Stimulated activated naive CD4-positive, alpha-beta T cell treated with Interleukin-2 at 50 U/mL for 16 hours (primary cell): Measurements from ENCODE around the gene SLC35G4.
A peak's percentile ranks its signal among the peaks of the same experiment; 100 is the strongest.
"Not testable (repeated sequence)": the region's sequence is repeated elsewhere in the genome, so short reads cannot be mapped to it uniquely, and the experiment has no call there.

ENCODE experiments used
- DNase-seq: peaks from one replicate; lab custom pipeline; 2025; lab: John Stamatoyannopoulos, UW

The SLC35G4 gene

DNA sequence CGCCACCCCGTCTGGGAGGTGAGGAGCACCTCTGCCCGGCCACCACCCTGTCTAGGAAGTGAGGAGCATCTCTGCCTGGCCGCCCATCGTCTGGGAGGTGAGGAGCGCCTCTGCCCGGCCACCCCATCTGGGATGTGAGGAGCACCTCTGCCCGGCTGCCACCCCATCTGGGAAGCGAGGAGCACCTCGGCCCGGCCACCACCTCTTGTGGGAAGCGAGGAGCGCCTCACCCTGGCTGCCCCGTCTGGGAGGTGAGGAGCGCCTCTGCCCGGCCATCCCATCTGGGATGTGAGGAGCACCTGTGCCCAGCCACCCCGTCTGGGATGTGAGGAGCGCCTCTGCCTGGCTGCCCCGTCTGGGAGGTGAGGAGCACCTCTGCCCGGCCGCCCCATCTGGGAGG lies 4.6 kb downstream of the SLC35G4 start:
- DNase-seq, result not testable (repeated sequence)

DNA sequence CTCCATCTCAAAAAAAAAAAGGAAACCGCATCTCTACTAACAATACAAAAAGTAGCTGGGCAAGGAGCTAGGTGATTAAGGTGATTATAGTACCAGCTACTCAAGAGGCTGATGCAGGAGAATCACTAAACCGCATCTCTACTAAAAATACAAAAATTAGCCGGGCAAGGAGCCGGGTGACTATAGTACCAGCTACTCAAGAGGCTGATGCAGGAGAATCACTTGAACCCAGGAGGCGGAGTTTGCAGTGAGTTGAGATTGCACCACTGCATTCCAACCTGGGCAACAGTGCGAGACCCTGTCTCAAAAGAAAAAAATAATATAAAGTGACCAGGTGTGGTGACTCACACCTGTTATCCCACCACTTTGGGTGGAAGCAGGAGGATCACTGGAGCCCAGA lies 5.6 kb downstream of the SLC35G4 start:
- not testable (repeated sequence) for DNase-seq

DNA sequence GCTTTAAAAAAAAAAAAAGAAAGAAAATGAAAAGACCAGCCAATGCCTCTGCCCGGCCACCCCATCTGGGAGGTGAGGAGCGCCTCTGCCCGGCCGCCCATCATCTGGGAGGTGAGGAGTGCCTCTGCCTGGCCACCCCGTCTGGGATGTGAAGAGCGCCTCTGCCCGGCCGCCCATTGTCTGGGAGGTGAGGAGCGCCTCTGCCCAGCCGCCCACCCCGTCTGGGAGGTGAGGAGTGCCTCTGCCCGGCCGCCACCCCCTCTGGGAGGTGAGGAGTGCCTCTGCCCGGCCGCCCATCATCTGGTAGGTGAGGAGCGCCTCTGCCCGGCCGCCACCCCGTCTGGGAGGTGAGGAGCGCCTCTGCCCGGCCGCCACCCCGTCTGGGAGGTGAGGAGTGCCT lies 37.9 kb downstream of the SLC35G4 start:
- not testable (repeated sequence) for DNase-seq

DNA sequence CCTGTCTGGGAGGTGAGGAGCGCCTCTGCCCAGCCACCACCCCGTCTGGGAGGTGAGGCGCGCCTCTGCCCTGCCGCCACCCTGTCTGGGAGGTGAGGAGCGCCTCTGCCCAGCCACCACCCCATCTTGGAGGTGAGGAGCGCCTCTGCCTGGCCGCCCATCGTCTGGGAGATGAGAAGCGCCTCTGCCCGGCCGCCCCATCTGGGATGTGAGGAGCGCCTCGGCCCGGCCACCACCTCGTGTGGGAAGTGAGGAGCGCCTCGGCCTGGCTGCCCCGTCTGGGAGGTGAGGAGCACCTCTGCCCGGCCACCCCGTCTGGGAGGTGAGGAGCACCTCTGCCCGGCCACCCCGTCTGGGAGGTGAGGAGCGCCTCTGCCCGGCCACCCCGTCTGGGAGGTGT lies 38.4 kb downstream of the SLC35G4 start:
- DNase-seq, result not testable (repeated sequence)

DNA sequence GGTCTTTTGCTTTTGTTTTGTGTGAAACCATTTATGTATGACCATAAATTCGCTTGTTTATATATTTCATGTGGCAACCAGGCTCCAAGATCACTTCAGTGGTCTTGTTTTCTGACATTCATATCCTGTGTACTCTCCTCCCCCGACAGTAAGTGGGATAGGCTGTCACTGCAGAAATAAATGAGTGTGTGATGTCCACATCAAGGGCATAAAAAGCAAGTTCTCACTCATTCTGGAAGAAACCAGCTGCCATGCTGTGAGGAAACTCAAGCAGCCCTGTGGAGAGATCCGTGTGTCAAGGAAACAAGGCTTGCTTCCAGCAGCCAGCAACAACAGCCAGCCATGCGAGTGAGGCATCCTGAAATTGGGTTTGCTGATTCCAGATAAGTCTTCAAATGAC lies 40.4 kb downstream of the SLC35G4 start:
- DNase-seq, result no peak

DNA sequence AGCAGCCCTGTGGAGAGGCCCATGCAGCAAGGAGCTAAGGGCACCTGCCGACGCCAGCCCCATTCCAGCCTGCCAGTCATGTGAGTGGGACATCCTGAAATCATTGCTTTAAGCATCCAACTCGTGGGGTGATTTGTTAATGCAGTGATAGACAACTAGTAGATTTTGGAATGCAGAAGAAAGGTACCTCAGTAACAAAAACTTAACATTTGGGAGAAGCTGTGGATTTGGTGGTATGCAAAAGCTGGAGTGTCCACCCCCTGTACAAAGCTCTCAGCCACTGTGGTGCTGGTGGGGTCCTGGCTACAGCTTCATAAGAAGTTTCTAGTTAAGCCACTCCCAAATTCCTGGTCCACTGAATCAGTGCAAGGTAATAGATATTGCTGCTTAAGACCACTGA lies 42.5 kb downstream of the SLC35G4 start:
- no peak for DNase-seq

DNA sequence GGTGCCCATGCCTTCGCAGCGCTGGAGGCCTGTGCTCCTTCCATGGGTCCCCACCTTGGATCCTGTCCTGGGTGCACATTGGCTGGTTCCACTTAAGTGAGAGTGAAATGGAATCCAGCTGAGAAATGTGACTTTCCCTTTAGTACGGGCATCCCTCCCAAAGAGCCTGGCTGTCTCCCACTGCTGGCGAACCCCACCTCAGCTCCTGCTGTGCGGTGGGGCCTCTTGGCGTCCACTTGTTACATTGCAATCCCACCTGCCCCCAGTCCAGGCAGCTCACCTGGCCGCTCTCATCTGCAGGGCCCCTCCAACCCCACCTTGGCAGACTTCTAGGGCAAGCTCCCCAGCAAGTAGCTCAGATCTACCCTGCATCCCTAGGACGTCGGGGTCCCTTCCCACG lies 44.1 kb downstream of the SLC35G4 start:
- DNase-seq, result no peak

DNA sequence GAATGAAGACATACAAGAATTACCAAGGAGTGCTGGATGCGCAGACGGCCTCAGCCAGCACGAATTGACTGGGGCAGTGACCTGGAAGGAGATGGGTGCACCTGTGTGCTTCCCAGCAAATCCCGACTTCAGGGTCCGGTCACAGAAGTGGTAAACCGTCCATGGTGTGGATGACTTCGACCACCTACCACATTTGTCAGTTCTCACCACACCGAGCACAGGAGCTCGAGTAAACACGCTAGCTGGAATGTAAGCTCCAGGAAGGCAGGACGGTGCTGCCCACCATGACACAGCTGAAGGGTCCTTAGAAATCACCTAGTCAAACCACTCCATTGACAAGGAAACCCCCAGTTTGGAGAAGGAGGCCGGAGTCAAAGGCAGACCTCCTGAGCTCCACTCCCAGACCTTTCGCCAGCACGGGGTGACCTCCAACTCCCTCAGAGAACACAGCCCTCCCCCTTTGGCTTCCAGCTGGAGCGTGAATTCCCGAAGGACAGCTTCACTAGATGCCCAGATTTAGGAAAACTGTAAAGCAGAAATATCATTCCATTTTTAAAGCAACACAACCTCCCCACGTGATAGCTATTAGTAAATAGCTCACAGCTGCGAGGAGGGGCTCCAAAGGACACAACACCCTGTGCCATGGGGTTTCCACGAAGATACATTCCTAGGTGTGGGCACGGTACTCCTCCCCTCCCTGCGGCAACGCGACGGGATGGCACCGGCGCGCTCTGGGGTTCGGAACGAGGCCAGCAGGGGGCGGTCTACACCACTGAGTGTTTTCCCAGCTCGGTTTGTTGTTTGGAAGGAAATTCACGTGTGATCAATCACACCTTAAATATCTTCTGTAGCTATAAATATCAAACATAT lies 45.6 kb downstream of the SLC35G4 start:
- DNase-seq, result peak; percentile 10

DNA sequence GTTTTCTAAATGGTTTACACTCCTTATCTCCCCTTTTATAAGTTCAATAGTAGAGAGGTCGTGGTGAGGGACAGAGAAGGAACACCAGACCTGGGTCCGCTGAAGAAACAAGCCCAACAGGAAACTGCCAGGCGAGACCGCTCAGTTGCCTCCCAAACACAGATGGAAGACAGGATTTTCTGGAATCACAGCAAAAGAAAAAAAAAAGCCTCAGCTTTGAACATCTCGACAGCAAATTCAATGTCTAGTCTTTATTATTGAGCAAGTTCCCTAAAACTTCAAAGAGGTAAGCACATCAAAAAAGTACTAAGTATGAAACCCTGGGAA lies 46.2 kb downstream of the SLC35G4 start:
- no peak for DNase-seq

DNA sequence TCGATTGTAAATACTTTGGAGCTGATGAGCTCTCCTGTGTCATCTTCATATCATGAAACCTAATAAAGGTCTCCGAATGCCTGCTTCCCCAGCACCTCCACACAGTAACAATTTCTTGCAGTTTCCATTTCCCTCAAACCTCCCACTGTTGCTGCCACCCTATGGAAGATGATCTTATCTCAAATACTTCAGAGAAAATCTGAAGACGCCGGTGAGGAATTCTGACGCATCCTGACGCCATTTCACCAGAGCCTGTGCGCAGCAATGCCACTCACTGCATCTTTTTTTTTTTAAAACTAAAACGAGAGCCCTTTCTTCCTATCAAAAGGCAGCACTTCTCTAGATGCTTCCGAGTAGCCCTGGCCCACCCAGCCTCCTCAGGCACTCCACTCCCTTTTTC lies 47.8 kb downstream of the SLC35G4 start:
- no peak for DNase-seq

DNA sequence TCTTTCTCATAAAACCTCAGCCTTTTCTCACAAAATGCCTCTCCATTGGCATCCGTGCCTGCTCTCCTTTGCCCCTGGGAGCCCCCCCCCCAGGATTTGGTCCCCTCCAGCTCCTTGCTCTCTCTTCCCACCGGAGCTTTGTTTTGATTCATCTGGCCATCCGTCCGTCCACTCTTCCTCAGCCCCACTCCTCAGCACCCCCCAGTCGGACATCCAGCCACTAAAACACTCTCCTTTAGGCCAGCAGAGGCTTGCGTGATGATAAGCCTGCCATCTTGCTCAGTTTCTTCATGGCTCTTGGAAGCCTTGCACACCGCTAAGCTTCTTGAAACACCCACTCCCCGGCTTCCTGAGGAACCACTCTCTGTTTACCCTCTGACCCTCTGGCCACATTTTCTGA lies 48.2 kb downstream of the SLC35G4 start:
- DNase-seq, result no peak

DNA sequence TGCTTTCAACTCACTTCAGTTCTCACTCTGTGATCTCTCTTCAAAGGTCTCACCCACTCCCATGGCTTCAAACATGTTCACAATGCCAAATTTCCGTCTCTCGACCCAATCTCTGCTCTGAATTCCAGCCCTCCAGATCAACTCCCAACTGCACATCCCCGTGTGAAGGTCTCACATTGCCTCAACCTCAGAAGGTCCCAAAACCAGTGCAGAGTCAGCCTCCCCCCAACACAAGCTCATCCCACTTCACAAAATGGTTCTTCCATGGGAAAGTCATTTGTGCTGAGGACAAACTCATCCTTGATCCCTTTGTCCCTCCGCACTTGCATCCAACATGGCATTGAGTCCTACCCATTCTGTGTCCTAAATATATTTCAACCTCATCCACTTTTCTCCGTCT lies 48.6 kb downstream of the SLC35G4 start:
- no peak for DNase-seq

DNA sequence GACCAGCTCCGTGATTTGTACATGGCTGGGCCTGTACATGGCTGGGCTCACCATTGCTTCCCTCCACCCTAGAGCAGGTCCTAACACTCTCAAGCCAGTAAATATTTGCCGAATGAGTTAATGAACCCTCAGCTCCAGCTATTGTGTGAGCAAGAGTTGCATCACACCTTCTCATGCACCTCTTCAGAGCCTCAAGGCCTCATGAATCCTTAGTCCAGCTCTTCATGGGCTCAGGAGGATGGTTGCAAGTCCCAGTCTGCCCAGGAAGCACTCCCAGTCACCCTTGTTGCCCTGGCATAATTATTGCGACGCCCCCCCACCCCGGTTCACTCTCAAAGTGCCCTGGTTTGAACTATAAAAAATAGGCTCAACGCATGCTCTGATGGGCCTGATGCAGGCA lies 49.6 kb downstream of the SLC35G4 start:
- DNase-seq, result no peak
